GM18502 (cell line): ENCODE data around the gene NRXN3.

Source experiments
- ATAC-seq: cut with Tn5 transposase; IDR thresholded peaks from one replicate; pipeline ENCODE4 v1.9.1; 2021; ENCODE audit warnings: mild to moderate bottlenecking; ENCODE audit not compliant: unreplicated experiment, poor library complexity

The NRXN3 gene

DNA sequence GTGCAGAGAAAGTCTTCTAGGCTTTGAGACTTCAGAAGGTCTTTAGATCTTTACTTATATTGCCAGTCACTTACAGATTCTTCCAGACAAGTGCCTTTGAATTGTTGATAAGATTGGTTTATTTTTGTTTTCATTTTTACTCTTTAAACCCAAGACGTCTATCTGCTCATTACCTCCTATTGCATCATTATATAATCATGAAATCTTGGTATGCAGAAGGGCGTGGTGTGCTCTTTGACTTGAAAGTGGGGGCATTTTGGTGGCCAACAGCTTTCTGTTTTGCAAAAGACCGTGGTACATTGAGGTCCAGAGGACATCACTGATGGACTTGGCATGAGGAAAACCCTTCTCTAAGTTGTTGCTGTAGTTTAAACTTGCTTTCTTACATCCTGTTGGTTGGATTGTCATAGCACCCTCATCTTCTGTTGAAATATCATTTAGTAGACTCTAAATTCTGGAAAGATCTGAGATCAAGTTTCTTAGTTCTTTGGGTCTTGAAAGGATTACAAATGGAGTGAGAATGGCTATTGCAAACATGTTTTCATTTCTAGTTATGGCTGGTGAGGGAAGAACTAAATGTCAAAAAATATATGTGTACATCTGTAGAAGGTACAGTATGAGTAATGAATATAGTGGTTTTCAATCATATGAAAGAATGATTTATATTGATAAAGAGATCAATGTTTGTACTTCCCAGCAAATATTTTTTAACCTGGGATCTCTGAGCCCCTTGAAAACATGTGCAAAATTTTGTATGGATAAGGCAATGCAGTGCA, 441.8 kb downstream of the NRXN3 start:
- ATAC-seq: no peak

DNA sequence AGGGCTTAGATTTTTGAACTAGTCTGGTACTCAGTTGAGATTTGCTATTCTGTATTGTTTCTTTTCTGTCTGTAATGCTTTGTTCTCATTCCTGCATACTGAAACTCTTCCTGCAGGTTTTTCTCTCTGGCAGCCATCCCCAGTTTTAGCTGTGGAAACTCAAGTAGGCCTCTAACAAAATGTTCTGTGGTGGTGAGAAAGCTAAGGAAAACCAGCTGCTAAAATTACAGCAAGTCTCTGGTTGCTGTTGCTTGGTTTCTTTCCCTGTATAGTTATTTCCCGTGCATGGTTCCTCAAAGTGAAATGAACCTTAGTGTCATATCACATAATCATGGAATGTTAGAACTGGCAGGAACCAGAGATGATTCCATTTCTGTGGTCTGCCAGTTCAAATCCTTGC, 442.5 kb downstream of the NRXN3 start:
- no peak for ATAC-seq

DNA sequence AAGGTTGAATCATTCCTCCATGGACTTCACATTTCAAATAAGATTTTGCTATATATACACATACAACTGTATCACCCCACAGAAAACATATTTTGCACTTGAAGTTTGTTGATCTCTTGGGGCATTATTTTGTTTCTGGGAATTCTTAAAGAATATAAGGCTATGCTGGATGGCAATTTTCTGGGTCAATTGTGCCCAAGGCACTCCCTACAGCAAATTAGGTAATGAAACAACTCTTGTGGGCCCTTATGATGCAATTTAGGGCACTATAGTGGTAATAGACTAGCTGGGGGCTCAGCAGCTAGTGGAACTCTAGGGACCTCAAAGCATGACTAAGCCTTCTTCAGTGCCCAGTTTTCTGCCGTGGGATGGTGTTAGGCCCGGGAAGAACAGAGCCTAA, 444.4 kb downstream of the NRXN3 start:
- no peak for ATAC-seq

DNA sequence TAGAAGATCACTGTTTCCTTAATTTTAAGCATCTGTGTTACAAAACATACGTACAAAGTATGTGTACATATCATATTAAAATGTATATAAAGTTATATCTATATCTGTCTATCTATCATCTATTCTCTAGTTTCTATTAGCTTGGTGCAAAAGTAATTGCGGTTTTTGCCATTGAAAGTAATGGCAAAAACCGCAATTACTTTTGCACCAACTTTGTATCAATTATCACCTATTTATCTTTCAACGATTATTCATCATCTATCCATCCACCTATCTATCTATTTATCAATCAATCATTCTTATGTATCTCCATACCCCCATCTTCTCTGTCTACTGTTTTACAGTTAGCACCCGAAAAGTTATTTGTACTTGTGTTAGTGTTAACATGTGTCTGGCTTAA, 447.6 kb downstream of the NRXN3 start:
- no peak for ATAC-seq

DNA sequence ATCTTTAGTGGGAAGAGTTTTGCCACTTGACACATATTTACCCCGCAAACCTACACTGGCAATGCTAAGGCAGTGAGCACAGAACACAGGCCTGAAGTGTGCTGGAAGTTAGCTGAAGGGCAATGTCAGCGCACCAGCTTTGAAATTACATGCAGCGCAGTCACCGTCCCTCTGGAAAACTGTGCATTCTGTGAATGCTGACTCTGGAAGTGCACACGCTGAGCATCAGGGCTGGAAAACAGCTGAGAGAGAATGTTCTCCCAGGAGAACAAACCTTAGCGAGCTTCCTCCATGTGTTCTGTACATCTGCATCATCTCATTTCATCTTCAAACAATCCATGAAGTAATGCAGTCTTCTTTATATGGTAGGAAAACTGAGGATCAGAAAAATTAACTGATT, 448.2 kb downstream of the NRXN3 start:
- no peak for ATAC-seq

DNA sequence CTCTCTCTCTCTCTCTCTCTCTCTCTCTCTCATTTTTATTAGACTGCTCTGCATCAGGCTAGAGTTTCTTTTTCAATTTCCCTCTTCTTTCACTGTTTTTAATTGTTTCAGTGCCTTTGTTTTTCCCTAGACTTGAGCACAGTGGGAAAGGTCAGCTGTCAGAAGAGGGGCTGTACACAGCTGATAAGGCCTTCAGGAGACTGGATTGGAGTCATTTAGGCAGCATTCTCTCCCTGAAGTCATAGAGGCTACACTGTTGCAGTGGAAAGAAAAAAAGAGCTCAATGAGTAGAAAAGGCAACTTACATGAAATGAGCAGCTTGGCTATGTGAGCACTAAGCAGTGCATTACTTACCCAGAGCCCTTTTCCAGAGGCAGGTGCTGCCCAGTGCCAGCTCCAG, 456.9 kb downstream of the NRXN3 start:
- ATAC-seq: no peak

DNA sequence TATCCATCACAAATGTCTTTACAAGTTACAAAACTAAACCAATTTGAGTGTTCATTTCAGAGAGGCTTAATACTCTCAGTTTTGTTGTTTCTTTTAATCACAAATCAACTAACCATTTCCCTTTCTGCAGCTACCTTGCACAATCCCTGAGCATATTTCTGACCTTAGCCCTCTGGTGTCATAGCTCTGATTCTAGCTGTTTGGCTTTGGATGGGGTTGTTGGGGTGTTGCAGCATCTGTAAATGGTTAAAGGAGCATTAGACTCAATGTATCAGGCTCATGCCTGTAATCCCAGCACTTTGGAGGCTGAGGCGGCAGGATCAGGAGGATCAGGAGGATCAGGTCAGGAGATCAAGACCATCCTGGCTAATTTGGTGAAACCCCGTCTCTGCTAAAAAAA, 461.4 kb downstream of the NRXN3 start:
- ATAC-seq: no peak

DNA sequence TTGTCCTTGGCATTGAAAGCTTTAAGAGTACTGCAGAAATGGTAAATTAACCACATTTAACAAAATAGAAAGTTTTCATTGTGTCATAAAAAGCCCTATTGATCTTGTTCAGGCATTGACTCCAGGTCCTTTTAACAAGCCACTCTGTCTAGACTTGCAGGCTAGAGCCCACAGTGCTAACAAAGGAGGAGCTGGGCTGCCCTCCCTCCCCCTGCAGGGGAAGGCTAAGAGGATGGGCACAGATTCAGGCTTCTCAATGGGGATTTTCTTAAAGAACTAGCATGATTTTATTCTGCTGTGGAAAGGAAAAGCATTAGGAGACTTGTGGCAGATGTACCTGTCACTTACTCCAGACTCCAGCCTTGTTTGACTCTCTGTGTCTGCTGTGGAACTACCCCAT, 463.6 kb downstream of the NRXN3 start:
- ATAC-seq: no peak

DNA sequence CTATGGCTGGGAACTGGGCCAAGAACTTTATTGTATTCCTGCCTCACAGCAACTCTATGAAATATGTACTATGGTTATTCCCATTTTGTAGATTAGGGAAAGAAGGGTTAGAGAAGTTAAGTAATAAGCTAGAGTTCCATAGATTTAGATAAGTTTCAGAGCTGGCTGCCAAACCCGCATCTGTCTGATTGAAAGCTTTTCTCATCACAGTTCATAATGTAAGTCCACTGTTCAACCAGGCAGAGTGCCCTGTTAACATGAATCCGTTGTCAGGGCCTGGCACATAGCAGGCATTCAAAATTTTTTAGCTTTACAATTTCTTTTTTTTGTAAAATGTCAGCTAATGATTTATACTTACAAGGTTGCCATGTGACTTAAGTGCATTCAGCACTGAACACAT, 467.3 kb downstream of the NRXN3 start:
- no peak for ATAC-seq

DNA sequence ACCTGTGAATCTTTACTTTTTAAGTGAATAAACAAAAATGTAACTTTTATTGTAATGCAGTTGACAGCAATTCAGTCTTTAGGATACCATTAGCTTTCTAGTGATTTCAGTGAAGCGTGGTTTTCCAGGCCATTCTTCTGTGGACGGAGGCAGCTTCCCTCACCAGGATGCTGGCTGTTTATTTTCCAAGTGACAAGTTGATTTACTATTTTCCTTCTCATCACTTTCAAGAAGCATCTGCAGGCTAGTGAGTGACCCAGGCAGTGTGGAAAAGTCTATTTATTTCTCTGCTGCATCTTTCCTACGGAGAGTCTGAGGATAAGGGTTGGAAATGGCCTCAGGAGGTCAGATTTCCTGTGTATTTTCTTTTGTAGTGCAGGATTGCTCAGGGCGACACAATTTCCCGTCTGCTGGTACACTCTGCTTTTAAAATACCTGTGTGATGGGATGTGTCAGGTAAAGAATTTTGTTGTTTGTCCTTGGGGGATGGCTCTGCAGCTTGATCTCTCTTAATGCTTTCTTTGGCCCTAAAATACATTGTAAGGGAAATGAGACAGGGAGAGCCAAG, 467.8 kb downstream of the NRXN3 start:
- no peak for ATAC-seq

DNA sequence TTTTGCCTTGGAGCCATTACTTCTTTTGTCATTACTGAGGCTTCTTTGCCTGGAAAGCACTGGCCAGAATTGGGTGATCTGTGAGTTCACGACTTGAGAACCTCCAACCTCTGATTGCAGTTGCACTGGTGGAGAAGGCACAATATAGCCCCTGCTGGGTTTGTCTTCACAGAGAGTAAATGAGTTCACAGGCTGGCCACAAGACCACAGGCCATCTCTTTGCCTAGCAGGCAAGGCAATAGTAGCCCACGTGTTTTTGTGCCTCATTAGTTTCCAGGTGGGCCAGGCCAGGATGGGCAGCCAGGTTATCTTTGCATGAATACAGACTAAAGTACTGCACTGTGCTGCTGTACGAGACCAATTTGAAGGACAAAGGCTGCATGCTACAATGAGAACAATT, 468.8 kb downstream of the NRXN3 start:
- no peak for ATAC-seq

DNA sequence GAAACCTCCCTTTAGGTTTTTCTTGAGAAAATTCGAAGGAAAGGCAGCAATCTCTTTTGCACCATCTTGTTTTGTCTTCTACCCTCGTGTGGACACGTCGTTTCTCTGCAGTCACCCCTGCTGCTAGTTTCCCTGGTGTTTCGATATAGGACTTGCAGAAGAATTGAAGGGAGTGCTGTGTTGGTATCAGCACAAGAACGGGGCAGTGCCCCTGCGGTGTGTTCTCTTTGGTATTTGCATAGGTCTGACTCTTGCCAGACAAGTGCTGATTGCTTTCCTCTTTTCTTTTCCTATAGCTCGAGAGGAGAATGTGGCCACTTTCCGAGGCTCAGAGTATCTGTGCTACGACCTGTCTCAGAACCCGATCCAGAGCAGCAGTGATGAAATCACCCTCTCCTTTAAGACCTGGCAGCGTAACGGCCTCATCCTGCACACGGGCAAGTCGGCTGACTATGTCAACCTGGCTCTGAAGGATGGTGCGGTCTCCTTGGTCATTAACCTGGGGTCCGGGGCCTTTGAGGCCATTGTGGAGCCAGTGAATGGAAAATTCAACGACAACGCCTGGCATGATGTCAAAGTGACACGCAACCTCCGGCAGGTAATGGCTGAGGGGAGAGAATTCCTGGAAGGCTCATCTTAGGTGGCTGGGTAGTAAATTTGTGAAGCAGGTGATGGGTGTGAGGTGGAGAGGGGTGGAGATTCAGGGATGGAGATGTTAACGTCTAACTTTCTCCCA, 474.8 kb downstream of the NRXN3 start:
- ATAC-seq: no peak

DNA sequence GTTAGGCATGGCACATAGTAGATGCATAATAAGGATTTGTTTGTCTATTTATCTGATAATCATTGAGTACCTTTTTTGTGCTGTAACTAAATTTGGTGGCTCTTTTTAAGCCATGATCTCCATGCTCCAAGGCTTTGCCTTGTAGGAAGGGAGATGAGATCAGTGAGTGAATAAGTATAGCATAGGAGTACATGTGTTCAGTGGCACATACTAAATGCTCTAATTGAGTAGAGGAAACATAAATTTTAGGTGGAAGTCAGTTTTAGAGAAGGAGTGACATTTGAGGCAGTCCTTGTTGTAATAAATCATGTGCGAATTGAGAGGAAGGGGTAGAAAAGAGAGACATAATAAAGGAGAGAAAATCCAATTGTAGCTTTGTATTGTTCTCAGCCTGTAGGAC, 482.6 kb downstream of the NRXN3 start:
- no peak for ATAC-seq

DNA sequence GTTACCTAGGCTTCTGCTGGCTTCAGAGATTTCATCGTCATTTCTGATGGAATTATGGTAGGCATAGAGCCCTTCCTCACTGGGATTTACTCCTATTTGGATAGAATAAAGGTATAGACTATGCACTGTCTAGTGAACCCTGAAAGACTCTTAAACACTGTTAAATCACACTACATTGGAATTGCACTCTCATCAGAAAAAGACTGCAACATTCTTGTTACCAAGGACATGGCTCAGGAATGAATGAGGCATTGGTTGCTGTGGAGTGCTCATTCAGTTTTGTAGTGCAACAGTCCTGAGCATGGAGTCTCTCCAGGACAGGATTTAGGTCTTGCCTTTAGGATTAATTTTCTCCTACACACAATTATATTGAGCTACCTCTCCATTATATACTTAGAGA, 483.0 kb downstream of the NRXN3 start:
- no peak for ATAC-seq

DNA sequence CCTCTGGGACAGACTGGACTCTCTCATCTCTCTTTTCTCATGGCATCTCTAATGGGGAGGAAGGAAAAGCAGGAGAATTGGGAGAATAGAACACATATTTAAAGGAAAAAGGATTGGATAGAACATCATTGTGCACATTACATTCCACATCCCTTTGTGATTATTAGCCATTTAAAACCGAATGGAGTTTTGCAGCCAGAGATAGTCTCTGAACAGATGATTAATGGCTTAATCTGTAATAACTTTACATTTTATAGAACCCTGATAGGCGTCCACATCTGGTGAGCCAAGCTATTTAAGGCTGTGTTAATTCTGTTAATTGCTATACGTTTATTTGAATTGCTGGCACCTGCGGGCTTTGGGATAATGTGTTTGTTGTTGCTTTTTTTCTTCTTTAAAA, 487.3 kb downstream of the NRXN3 start:
- no peak for ATAC-seq

DNA sequence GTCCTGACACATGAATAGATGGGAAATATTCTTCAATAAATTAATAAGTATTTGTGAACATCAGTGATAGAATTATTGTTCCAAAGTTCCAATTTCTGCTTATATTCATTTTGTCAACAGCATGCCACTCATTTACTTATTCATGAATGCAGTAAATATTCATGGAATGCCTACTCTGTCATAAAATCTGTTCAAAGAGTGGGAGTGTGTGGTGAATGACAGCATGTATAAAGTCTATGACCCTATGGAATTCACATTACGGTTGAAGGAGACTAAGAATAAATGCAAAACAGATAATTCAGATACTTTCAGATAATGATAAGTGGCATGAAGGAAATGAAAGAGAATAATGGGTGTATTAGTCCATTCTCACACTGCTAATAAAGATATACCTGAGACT, 494.7 kb downstream of the NRXN3 start:
- no peak for ATAC-seq

DNA sequence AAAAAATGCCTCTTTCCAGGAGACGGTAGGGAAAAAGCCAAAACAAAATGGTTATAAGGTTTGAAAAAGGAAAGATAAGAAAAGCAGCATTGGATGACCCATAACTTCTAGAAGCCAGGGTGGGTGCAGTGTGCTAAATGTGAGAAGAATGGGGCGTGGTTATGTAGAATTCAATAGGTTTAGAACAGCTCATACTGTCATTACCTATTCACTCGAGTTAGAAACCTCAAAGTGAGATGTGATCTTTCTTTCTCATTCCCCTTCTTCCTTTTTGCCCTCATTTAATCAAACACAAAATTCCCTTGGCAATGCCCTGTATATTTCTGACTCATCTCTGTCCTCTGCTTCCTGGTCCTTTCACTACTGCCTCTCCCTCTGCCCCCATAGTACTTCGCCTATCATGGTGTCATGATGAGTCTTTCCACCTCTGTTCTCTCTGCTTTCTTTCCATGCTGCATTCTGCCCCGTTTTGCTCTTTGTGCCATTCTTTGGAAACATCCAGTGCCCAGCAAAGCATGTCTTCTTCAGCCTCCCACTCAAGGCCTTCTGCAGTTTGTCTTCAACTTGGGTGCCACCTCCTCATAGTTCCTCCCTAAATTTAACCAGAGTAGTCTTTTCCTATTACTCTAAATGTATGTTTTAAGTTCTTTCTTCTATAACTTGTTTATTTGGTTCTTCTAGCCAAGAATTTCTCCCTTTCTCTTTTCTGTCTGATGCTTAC, 496.3 kb downstream of the NRXN3 start:
- no peak for ATAC-seq

DNA sequence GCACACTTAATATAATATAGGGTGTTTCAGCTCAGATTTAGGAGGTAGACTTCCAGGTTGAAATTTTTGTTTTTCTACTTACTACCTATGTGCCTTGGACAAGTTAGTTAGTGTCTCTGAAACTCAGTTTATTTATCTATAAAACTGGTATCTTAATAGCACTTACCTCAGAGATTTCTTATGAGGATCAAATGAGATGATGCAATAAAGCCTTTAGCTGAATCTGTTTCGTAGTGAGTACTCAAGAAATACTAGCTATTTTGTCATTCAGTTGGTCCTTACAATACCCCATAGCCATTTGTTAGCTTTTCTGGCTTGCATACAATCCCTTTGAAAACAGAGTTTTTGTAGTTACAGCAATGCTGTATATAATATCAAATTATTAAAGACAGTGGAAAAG, 497.0 kb downstream of the NRXN3 start:
- no peak for ATAC-seq

DNA sequence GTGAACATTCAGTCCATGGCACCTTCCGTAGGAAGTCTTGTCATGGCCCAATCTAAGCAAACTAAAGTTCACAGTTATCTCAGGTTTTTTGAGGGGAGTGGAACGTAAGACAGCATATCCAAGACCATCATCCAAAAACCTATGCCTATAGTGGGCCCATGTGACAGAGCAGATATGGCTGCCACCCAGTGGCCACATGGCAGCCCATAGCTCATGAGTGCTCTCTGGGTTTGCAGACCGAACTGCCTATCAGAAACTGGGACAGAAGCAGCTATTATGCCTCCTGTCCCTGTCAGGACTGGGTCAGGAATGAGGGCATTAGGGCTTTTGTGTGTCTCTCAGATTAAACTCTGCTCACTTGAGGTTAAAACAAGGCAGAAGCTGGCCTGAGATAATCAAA, 503.7 kb downstream of the NRXN3 start:
- no peak for ATAC-seq

DNA sequence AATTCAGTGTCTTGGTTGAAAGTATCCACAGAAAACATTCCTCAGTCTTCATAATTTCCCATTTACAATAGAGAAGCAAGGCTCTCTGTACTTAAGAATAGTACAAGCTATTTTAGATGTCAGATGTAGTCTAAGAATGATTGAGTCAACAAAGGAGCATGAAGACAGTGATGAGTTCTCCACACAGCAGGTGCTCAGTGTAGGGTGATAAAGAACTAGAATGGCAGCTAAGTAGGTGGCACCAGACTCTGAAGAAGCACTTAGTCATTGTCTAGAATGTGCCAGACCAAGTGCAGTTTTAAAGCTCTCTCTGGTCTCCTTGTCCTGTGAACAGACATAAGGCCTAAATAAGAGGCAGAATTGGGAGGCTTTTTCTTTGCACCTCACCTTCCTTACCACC, 504.6 kb downstream of the NRXN3 start:
- no peak for ATAC-seq

DNA sequence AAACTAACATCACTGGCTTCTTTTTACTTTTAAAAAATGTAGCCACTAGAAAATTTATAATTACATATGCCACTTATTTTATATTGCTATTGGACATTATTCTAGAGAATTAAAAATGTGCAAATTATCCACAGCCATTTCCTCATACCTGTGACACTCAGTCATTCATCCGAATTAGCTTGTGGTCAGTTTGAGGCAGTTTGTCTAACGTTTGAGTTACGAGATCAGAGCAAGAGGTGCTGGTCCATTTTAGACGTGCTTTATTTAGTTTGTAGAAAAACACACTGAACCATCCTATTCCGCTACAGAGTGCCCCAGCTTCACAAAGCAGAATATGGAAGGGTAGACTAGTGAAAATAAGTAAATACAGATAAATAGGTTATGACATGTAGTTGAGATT, 513.0 kb downstream of the NRXN3 start:
- no peak for ATAC-seq
